K562 (cell line): Measurements from ENCODE around the gene SLC4A11. TPM values are rescaled to one million over a fixed set of nuclear protein-coding genes. Genes with fewer than 3 reads are reported as not detected.
A peak's percentile ranks its signal among the peaks of the same experiment; 100 is the strongest.

ENCODE experiments used
- ATAC-seq: fragments of 200-7000 bp; cut with Tn5 transposase; 3 replicates; pipeline ENCODE4 v1.9.1; 2020; ENCODE audit warnings: moderate library complexity
- BruUV-seq: library from RNA; stranded (reverse); fragments of 400-500 nt; replicated peaks from 2 replicates; lab custom pipeline; 2021; lab: Mats Ljungman, UMichigan
- CTCF ChIA-PET: fragments of 300-600 bp; formaldehyde crosslinking; extraction: SDS; loops from one replicate; lab custom pipeline; 2021; ENCODE audit warnings: low intra/inter-chr PET ratio; lab: Yijun Ruan, JAX
- POLR2A ChIA-PET: fragments of 300-600, 350-650 bp; sonication (Branson Sonifier 250); formaldehyde crosslinking; extraction: SDS; loops from one replicate; lab custom pipeline; 2021; ENCODE audit warnings: antibody characterized with exemption, inconsistent platforms; lab: Yijun Ruan, JAX
- DNase-seq, 4 experiments: peaks; one replicate each; pipeline versions ENCODE4 v3.0.0 to v3.0.0-alpha.2; 2011 to 2018; ENCODE audit warnings: low spot score in 3 of 4, mixed read lengths in 3 of 4; ENCODE audit errors: extremely low read depth in 1 of 4
- FAIRE-seq: peaks from 2 replicates; lab custom pipeline; 2011; peaks lifted over from hg19 to GRCh38; lab: Jason Lieb, UNC
- H2AFZ ChIP-seq: 2 replicates; pipeline ENCODE4 v1.6.0; 2011; ENCODE audit warnings: low read depth, low read length, control low read depth, inconsistent platforms
- H3K27ac ChIP-seq: fragments of 200-600 bp; 3 replicates; pipeline ENCODE4 v1.8.0; 2011; ENCODE audit warnings: low read depth, mild to moderate bottlenecking, control low read depth, inconsistent platforms, low read length, moderate library complexity, mixed read lengths; ENCODE audit errors: extremely low read depth
- H3K27me3 ChIP-seq, 2 experiments: fragments of 300-600 bp in 1 of 2; 2 replicates in 1 of 2; 3 replicates in 1 of 2; pipeline versions ENCODE4 v1.6.0 to v1.8.0; 2011; ENCODE audit warnings: inconsistent platforms in 2 of 2, low read length in 2 of 2, mild to moderate bottlenecking in 1 of 2, mixed read lengths in 1 of 2, moderate library complexity in 1 of 2; ENCODE audit not compliant: control insufficient read depth in 2 of 2, insufficient read depth in 2 of 2
- H3K36me3 ChIP-seq: fragments of 300-600 bp; 3 replicates; pipeline ENCODE4 v1.8.0; 2011; ENCODE audit warnings: mild to moderate bottlenecking, low read length, inconsistent platforms; ENCODE audit not compliant: control insufficient read depth, insufficient read depth
- H3K4me1 ChIP-seq, 2 experiments: fragments of 200-600 bp in 1 of 2; replicated peaks in 1 of 2; 2 replicates in 1 of 2; 3 replicates in 1 of 2; pipeline versions ENCODE4 v1.5.1 to v1.8.0; 2011; ENCODE audit warnings: inconsistent platforms in 2 of 2, low read length in 2 of 2, mild to moderate bottlenecking in 1 of 2, mixed read lengths in 1 of 2, moderate library complexity in 1 of 2; ENCODE audit not compliant: control insufficient read depth in 2 of 2, insufficient read depth in 2 of 2
- H3K4me2 ChIP-seq: 2 replicates; pipeline ENCODE4 v1.6.1; 2011; ENCODE audit warnings: low read length, control low read depth, inconsistent platforms, mixed read lengths; ENCODE audit not compliant: insufficient read depth
- H3K4me3 ChIP-seq: fragments of 200-600 bp; sonication (generic), shearing (Covaris generic); 2 replicates; pipeline ENCODE4 v1.5.1; 2016; ENCODE audit warnings: control low read depth, inconsistent platforms
- H3K79me2 ChIP-seq: fragments of 200-600 bp; 3 replicates; pipeline ENCODE4 v1.8.0; 2011; ENCODE audit warnings: low read length, inconsistent platforms; ENCODE audit not compliant: control insufficient read depth, insufficient read depth
- H3K9ac ChIP-seq, 2 experiments: 2 replicates each; pipeline versions ENCODE4 v1.6.0 to v1.6.1; 2011; ENCODE audit warnings: low read depth in 2 of 2, low read length in 2 of 2, control low read depth in 1 of 2, inconsistent platforms in 1 of 2, mild to moderate bottlenecking in 1 of 2, mixed read lengths in 1 of 2; ENCODE audit not compliant: insufficient read depth in 1 of 2
- H3K9me1 ChIP-seq: one replicate; pipeline ENCODE4 v1.6.0; 2011; ENCODE audit warnings: inconsistent platforms, mild to moderate bottlenecking, low read length, moderate library complexity; ENCODE audit not compliant: control insufficient read depth, insufficient read depth
- H3K9me3 ChIP-seq: replicated peaks from 2 replicates; pipeline ENCODE4 v1.5.1; 2011; ENCODE audit warnings: low read depth, low read length, inconsistent platforms; ENCODE audit not compliant: control insufficient read depth, insufficient read depth
- H4K20me1 ChIP-seq: replicated peaks from 2 replicates; pipeline ENCODE4 v1.6.1; 2011; ENCODE audit warnings: low read length, inconsistent platforms, mixed read lengths; ENCODE audit not compliant: control insufficient read depth, insufficient read depth
- NR2C2 ChIP-seq, 2 experiments: fragments of 200-800 bp in 1 of 2; sonication (Bioruptor generic) in 1 of 2; sonication (generic) in 1 of 2; formaldehyde crosslinking in 1 of 2; IDR thresholded peaks; 2 replicates each; pipeline versions ENCODE4 v1.6.1 to v1.8.0; 2016 to 2022; ENCODE audit warnings: mild to moderate bottlenecking in 1 of 2, missing compliant biosample characterization in 1 of 2, missing genetic modification characterization in 1 of 2, missing genetic modification reagents in 1 of 2
- POLR2G ChIP-seq: fragments of 200-400 bp; formaldehyde crosslinking; IDR thresholded peaks from 2 replicates; pipeline ENCODE4 v1.6.1; 2017; ENCODE audit warnings: low read depth, mild to moderate bottlenecking, antibody characterized with exemption, low read length, moderate library complexity
- ZBTB43 ChIP-seq: sonication (generic); formaldehyde crosslinking; IDR thresholded peaks from 2 replicates; pipeline ENCODE4 v1.8.0; 2023; ENCODE audit warnings: mild to moderate bottlenecking, missing genetic modification reagents
- WGBS: fragments of 100-300 bp; shearing (Covaris generic); methylation state at CpG from one replicate; pipeline ENCODE4 v1.1.6; 2016; ENCODE audit warnings: low coverage, mixed read lengths; ENCODE audit not compliant: insufficient coverage; ENCODE audit errors: missing lambda C conversion rate; 5-methylcytosine and 5-hydroxymethylcytosine counted together
- in situ Hi-C: fragments of 300-500 bp; cut with MboI; formaldehyde crosslinking; loops from 4 replicates; pipeline ENCODE4 v1.15.0; 2018; ENCODE audit warnings: inconsistent platforms, mixed read lengths
- intact Hi-C: fragments of 100-400 bp; cut with micrococcal nuclease; formaldehyde crosslinking; loops from 2 replicates; pipeline ENCODE4 v1.14.2; 2022
- polyA plus RNA-seq, 8 experiments: library from polyadenylated mRNA; depleted of rRNA in 4 of 8; stranded (reverse) in 5 of 8; unstranded in 3 of 8; fragments of >200 nt; fragmentation: Nextera tagmentation in 2 of 8; fragmentation: Illumina TruSeq in 1 of 8; extraction: Ambion mirVana in 2 of 8; extraction: Trizol in 1 of 8; gene quantifications; 2 replicates each; pipeline versions ENCODE4 v1.2.1 to v1.2.3, GENCODE V29; 2011 to 2014; ENCODE audit warnings: inconsistent platforms in 1 of 8, missing spikeins in 1 of 8
- total RNA-seq, 7 experiments: library from RNA; depleted of rRNA in 6 of 7; stranded (reverse); fragments of >200 nt in 6 of 7; fragmentation: Illumina TruSeq in 2 of 7; extraction: Trizol in 2 of 7; gene quantifications; 2 replicates each; pipeline versions ENCODE4 v1.2.1 to v1.2.3, GENCODE V29; 2011 to 2021; ENCODE audit warnings: low replicate concordance in 1 of 7
- TF ChIP-seq, protein P1 (sequence below): sonication (generic); formaldehyde crosslinking; IDR thresholded peaks from 2 replicates; pipeline ENCODE4 v1.8.1; 2023; ENCODE audit warnings: mild to moderate bottlenecking, missing genetic modification reagents

Gene SLC4A11
- total and polyA plus RNA-seq, 9 of the 15 experiments (the other 6 are each of a cell fraction or from before 2014, with no cell fraction given), result 0.10 to 2.0 (median 0.20) TPM

DNA sequence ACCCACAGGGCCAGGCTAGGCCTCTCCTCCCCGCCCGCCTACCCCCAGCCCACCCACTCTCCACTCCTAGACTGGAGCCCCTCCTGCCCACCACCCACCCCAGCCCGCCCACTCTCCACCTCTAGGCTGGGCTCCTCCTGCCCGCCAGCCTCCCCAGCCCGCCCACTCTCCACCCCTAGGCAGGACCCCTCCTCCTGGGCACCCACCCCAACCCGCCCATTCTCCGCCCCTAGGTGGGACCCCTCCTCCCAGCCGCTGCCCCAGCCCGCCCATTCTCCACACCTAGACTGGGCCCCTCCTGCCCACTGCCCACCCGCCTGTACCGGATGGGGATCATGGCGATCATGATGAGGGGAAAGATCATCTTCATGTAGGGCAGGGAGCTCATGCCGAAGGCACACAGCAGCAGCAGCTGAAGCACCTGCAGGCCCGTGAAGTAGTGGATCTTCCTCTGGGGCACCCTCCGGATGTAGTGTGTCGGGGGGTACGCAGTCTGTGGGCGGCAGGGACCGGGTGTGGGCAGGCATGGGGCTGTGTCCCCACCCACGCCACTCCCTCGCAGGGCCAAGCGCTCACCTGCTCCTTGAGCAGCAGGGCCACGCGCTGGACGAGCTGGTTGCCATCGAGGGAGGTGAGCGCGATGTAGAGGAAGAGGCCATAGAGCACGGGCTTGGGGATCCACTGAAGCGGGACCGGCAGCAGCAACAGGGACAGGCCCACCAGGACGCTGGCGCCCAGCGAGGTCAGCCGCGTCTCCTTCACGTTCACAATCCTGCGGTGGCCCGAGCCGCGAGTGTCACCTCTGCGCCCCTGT is 10.8 kb downstream of the SLC4A11 start:
- Histone ChIP-seq H3K9ac (no peak overlapping the region), H3K27me3 (no peaks in the 10 kb centered on the region), H4K20me1 (no peaks in the 10 kb centered on the region), H3K79me2 (no peaks in the 10 kb centered on the region), H3K4me2 (no peak overlapping the region), H3K9me1 (no peaks in the 10 kb centered on the region), H3K4me3 (no peak overlapping the region), H3K9me3 (no peaks in the 10 kb centered on the region), H3K36me3 (peaks cover 7% of the 10 kb centered on the region; the same call in 1 of the 3 replicates), H3K27ac (no peak overlapping the region), H2AFZ (no peak overlapping the region), H3K4me1 (peaks cover 0 to 28% of the 10 kb centered on the region in 2 experiments; a peak in 2 of 5 replicates)
- no TSS peak for BruUV-seq
- 59% methylated on average over 19 of the region's 42 CpGs for WGBS
- intact Hi-C loops, result no loop called here
- ATAC-seq (no peak), FAIRE-seq (no peak), DNase-seq (no peak)
- ChIA-PET CTCF (no interaction called here), POLR2A (interaction anchor here (0.6 kb wide), 1 partner anchor 202 kb away, joined by 5 read pairs; no protein-coding TSS in a partner anchor)
- in situ Hi-C loops, result no loop called here
- peak; percentile 49; the same call in 1 of the 2 replicates for TF ChIP-seq NR2C2 (CRISPR knock-in tag; IDR thresholded peaks at IDR 0.05)
- TF ChIP-seq NR2C2 (tag; IDR thresholded peaks at IDR 0.05), result no peak
- TF ChIP-seq POLR2G, result peak; percentile 26; the same call in 1 of the 2 replicates
- no peak for TF ChIP-seq ZBTB43 (CRISPR knock-in tag)
- TF ChIP-seq, protein P1, sequence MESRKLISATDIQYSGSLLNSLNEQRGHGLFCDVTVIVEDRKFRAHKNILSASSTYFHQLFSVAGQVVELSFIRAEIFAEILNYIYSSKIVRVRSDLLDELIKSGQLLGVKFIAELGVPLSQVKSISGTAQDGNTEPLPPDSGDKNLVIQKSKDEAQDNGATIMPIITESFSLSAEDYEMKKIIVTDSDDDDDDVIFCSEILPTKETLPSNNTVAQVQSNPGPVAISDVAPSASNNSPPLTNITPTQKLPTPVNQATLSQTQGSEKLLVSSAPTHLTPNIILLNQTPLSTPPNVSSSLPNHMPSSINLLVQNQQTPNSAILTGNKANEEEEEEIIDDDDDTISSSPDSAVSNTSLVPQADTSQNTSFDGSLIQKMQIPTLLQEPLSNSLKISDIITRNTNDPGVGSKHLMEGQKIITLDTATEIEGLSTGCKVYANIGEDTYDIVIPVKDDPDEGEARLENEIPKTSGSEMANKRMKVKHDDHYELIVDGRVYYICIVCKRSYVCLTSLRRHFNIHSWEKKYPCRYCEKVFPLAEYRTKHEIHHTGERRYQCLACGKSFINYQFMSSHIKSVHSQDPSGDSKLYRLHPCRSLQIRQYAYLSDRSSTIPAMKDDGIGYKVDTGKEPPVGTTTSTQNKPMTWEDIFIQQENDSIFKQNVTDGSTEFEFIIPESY (CRISPR knock-in tag), result peak; percentile 90
